Heart left ventricle (tissue), 13 donors: ENCODE measurements around the gene CARMIL3.

ENCODE experiments used
- CTCF ChIP-seq, 12 donors: fragments of 200-600 bp; sonication (generic) in 4 of 12; IDR thresholded peaks; one replicate each; pipeline versions ENCODE4 v1.5.0 to v1.8.0; 2018 to 2022; ENCODE audit warnings: antibody characterized with exemption in 12 of 12, mild to moderate bottlenecking in 5 of 12
- POLR2A ChIP-seq, 2 donors: fragments of 450-650 bp; IDR thresholded peaks; one replicate each; pipeline ENCODE4 v1.6.1; 2017; ENCODE audit warnings: antibody characterized with exemption in 2 of 2, mild to moderate bottlenecking in 2 of 2, moderate library complexity in 2 of 2
- donor health status: ischemic (EF 13 %, LVEDD 7.1; RV severe dilation, severe dysfunction).
- donor health status: DM: no; HTN: yes; CAD: no.
- donor health status: DM: no; HTN: no; CAD: no.
- donor health status: ischemic (EF 25% LVEDD 6.9; RV normal size, moderate dysfunction).
- donor health status: ischemic (EF 25% LVEDD 5.7; RV mildly dilated, moderate dysfunction).
- donor health status: ischemic (EF 35%, LVEDD 5.7; RV mildly dilated, moderate dysfunction).
- donor health status: nonischemic (EF 11% LVEDD 7.7; RV severe dilation, severe dysfunction).
- donor health status: DM: yes; HTN: yes; CAD: no.
- donor health status: PGD.
- donor health status: ischemic (EF 29% LVEDD 5.4; RV normal size, mild dysfunction).
- donor health status: nonischemic (EF 23%, LVEDD 6.1; RV moderate dilation, normal function).

GRCh38 chr14:24054646-24055045, 2.8 kb downstream of the CARMIL3 start:
- TF ChIP-seq CTCF (IDR thresholded peaks at IDR 0.05) (no peak), POLR2A (IDR thresholded peaks at IDR 0.05) (no peak)
